A172 (cell line): ENCODE data around the gene TXNDC2. TPM values are rescaled to one million over a fixed set of nuclear protein-coding genes. Genes with fewer than 3 reads are reported as not detected.

Source experiments
- DNase-seq: peaks from one replicate; pipeline ENCODE4 v3.0.0-alpha.2; 2015; ENCODE audit warnings: low spot score
- total RNA-seq: library from RNA; depleted of rRNA; stranded (reverse); fragments of >200 nt; shearing (Covaris generic); gene quantifications from 2 replicates; pipeline ENCODE4 v1.2.3, GENCODE V29; 2014; rRNA removed

The TXNDC2 gene
- total RNA-seq, 1 experiment from 2014 or later: 0.26 TPM

GRCh38 chr18:9931146-9931545, 45.4 kb downstream of the TXNDC2 start:
- no peak for DNase-seq

GRCh38 chr18:9931678-9932077, 45.9 kb downstream of the TXNDC2 start:
- DNase-seq: no peak

DNA sequence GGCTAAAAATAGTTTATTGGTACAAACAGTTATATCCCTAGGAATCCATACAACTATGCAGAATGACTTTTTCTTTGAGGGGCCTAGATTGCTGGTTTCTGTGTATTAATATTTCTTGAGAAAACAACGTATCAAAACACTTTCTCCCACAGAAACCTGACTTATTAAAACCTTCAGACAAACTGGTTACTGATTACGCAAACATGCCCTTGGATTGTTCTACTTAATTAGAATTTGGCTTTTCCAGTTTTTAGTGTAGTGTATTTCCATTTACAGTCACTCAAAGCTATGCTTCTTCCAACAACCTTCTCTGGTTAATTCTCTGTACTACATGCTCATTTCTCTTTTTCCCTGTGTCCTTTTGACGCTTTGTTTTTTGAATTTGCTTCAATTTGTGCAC, 48.1 kb downstream of the TXNDC2 start:
- no peak for DNase-seq

DNA sequence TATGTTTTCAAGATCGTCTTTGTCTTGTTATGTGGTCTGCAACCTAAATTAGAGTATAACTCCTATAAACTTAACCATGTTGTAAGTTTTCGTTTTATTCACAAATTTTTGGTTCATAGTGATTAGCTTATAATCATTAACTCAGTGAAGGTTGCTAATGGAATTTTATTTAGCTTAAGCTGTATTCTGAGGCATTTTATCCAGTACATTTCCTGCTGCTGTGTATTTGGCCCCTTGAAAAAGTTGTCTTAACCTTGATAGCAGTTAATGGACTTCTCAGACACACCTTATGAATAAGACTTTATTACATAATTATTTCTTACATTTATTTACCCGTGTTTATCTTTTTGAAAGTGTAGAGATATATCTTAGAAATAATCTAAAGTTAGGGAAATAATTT, 48.5 kb downstream of the TXNDC2 start:
- no peak for DNase-seq

Other genes starting within 250 kb of the TXNDC2 start
- gene RAB31, start 177.7 kb upstream of the TXNDC2 start, total RNA-seq: 19.6 and 27.9 TPM in 2 replicates
- 399 and 471 TPM in 2 replicates for gene VAPA, start 28.0 kb downstream of the TXNDC2 start, total RNA-seq